K562 (cell line): ENCODE measurements around the gene SERPIND1. TPM values are rescaled to one million over a fixed set of nuclear protein-coding genes. Genes with fewer than 3 reads are reported as not detected.

ENCODE experiments used
- ARID4B ChIP-seq: sonication (generic); formaldehyde crosslinking; IDR thresholded peaks from 2 replicates; pipeline ENCODE4 v1.8.0; 2022; ENCODE audit warnings: mild to moderate bottlenecking, missing genetic modification reagents
- ARNT ChIP-seq, 2 experiments: fragments of 450-650 bp; IDR thresholded peaks; 2 replicates each; pipeline ENCODE4 v1.6.1; 2016; ENCODE audit warnings: mild to moderate bottlenecking in 1 of 2
- BCOR ChIP-seq: fragments of 450-650 bp; IDR thresholded peaks from 2 replicates; pipeline ENCODE4 v1.6.1; 2016
- CCNT2 ChIP-seq: IDR thresholded peaks from 2 replicates; pipeline ENCODE4 v1.6.1; 2011; ENCODE audit warnings: borderline replicate concordance, low read depth, mild to moderate bottlenecking, moderate library complexity, mixed read lengths, low read length; ENCODE audit not compliant: insufficient read length; ENCODE audit errors: extremely low read depth
- E2F4 ChIP-seq: sonication (generic); formaldehyde crosslinking; IDR thresholded peaks from 2 replicates; pipeline ENCODE4 v1.8.0; 2022; ENCODE audit warnings: mild to moderate bottlenecking, low read depth, missing genetic modification reagents
- EP300 ChIP-seq: IDR thresholded peaks from 2 replicates; pipeline ENCODE4 v1.6.1; 2012; ENCODE audit warnings: low read length, improper control_type of control experiment
- FOXA3 ChIP-seq, 2 experiments: fragments of 450-650 bp in 1 of 2; sonication (generic) in 1 of 2; formaldehyde crosslinking; IDR thresholded peaks in 1 of 2; conservative IDR thresholded peaks in 1 of 2; 2 replicates each; pipeline versions ENCODE4 v1.4.0 to v1.8.0; 2020 to 2022; ENCODE audit warnings: mild to moderate bottlenecking in 2 of 2, missing genetic modification reagents in 1 of 2
- MECOM ChIP-seq: fragments of 250-450 bp; sonication (Bioruptor Pico); IDR thresholded peaks from 2 replicates; pipeline ENCODE4 v1.8.0; 2022; ENCODE audit warnings: inconsistent platforms
- NR1H2 ChIP-seq: sonication (generic); formaldehyde crosslinking; IDR thresholded peaks from 2 replicates; pipeline ENCODE4 v1.4.0; 2020; ENCODE audit warnings: mild to moderate bottlenecking, missing genetic modification reagents
- PURB ChIP-seq: sonication (generic); formaldehyde crosslinking; IDR thresholded peaks from 2 replicates; pipeline ENCODE4 v1.9.0; 2021; ENCODE audit warnings: low read depth, mild to moderate bottlenecking, missing genetic modification reagents
- SMAD4 ChIP-seq: fragments of 250-450 bp; sonication (Bioruptor Pico); conservative IDR thresholded peaks from 2 replicates; pipeline ENCODE4 v1.8.0; 2021; ENCODE audit warnings: inconsistent platforms, mild to moderate bottlenecking, moderate library complexity
- SMARCE1 ChIP-seq: fragments of 450-650 bp; IDR thresholded peaks from 2 replicates; pipeline ENCODE4 v1.7.1; 2016; ENCODE audit warnings: mild to moderate bottlenecking
- TEAD1 ChIP-seq, 2 experiments: fragments of 450-650 bp in 1 of 2; sonication (generic) in 1 of 2; formaldehyde crosslinking; IDR thresholded peaks; 2 replicates each; pipeline versions ENCODE4 v1.4.0 to v1.8.0; 2020 to 2022; ENCODE audit warnings: mild to moderate bottlenecking in 2 of 2, missing genetic modification reagents in 1 of 2
- ZBTB2 ChIP-seq: fragments of 450-650 bp; IDR thresholded peaks from 2 replicates; pipeline ENCODE4 v1.6.1; 2016; ENCODE audit warnings: antibody characterized with exemption
- ZKSCAN8 ChIP-seq: fragments of 200-800 bp; sonication (Bioruptor generic); IDR thresholded peaks from 2 replicates; pipeline ENCODE4 v1.6.1; 2016; ENCODE audit warnings: missing genetic modification characterization, missing compliant biosample characterization
- ZNF239 ChIP-seq: fragments of 250-450 bp; sonication (Bioruptor Pico); IDR thresholded peaks from 2 replicates; pipeline ENCODE4 v1.4.0; 2020; ENCODE audit warnings: mild to moderate bottlenecking
- ZNF263 ChIP-seq: sonication (generic); formaldehyde crosslinking; IDR thresholded peaks from 2 replicates; pipeline ENCODE4 v1.8.0; 2022; ENCODE audit warnings: mild to moderate bottlenecking, missing genetic modification reagents, borderline replicate concordance
- ZNF316 ChIP-seq: fragments of 450-650 bp; IDR thresholded peaks from 2 replicates; pipeline ENCODE4 v1.6.1; 2016
- ZNF444 ChIP-seq: fragments of 250-450 bp; sonication (Bioruptor Pico); IDR thresholded peaks from 2 replicates; pipeline ENCODE4 v1.4.0; 2020; ENCODE audit warnings: mild to moderate bottlenecking, moderate library complexity
- ZNF551 ChIP-seq: fragments of 250-450 bp; sonication (Bioruptor Pico); IDR thresholded peaks from 2 replicates; pipeline ENCODE4 v1.5.0; 2021; ENCODE audit warnings: mild to moderate bottlenecking, moderate library complexity
- polyA plus RNA-seq, 8 experiments: library from polyadenylated mRNA; depleted of rRNA in 4 of 8; stranded (reverse) in 5 of 8; unstranded in 3 of 8; fragments of >200 nt; fragmentation: Nextera tagmentation in 2 of 8; fragmentation: Illumina TruSeq in 1 of 8; extraction: Ambion mirVana in 2 of 8; extraction: Trizol in 1 of 8; gene quantifications; 2 replicates each; pipeline versions ENCODE4 v1.2.1 to v1.2.3, GENCODE V29; 2011 to 2014; ENCODE audit warnings: inconsistent platforms in 1 of 8, missing spikeins in 1 of 8
- total RNA-seq, 7 experiments: library from RNA; depleted of rRNA in 6 of 7; stranded (reverse); fragments of >200 nt in 6 of 7; fragmentation: Illumina TruSeq in 2 of 7; extraction: Trizol in 2 of 7; gene quantifications; 2 replicates each; pipeline versions ENCODE4 v1.2.1 to v1.2.3, GENCODE V29; 2011 to 2021; ENCODE audit warnings: low replicate concordance in 1 of 7

SERPIND1 gene
- total and polyA plus RNA-seq, 9 of the 15 experiments (the other 6 are each of a cell fraction or from before 2014, with no cell fraction given), result 0.04 to 0.11 (median 0.09) TPM; not detected in 6

GRCh38 chr22:20805972-20806471 is 32.1 kb downstream of the SERPIND1 start (continued):
- peak; percentile 56 for TF ChIP-seq ARID4B (CRISPR knock-in tag)
- no peak for TF ChIP-seq NR1H2 (CRISPR knock-in tag)
- no peak for TF ChIP-seq ZNF239
- TF ChIP-seq PURB, result no peak
- peak; percentile 88 for TF ChIP-seq SMARCE1
- 0 out of 2 replicates have a peak, but pooled peaks have one; percentile 51 for TF ChIP-seq MECOM (CRISPR knock-in tag)
- TF ChIP-seq FOXA3 (CRISPR knock-in tag; conservative IDR thresholded peaks at IDR 0.05 in 1 of 2, IDR thresholded peaks at IDR 0.05 in 1 of 2), result 0 out of 4 replicates have a peak, but pooled peaks of 1 of the 2 experiments have one; percentile 66
- TF ChIP-seq ARNT (IDR thresholded peaks at IDR 0.05), result 0 out of 4 replicates have a peak, but pooled peaks of 1 of the 2 experiments have one; percentile 32
- no peak for TF ChIP-seq ZKSCAN8 (CRISPR knock-in tag)
- no peak for TF ChIP-seq ZNF263 (CRISPR knock-in tag)
- TF ChIP-seq EP300, result no peak
- peak; percentile 64 for TF ChIP-seq ZNF316
- peak; percentile 95 to 97 for TF ChIP-seq TEAD1 (CRISPR knock-in tag; IDR thresholded peaks at IDR 0.05)
- TF ChIP-seq SMAD4 (CRISPR knock-in tag), result no peak
- TF ChIP-seq ZNF444, result no peak
- no peak for TF ChIP-seq BCOR
- TF ChIP-seq ZNF551 (CRISPR knock-in tag), result no peak
- no peak for TF ChIP-seq CCNT2
- TF ChIP-seq E2F4 (CRISPR knock-in tag), result no peak
- TF ChIP-seq ZBTB2, result no peak
